Measurements from ENCODE around the gene EDA. TPM values are rescaled to one million over a fixed set of nuclear protein-coding genes. Genes with fewer than 3 reads are reported as not detected.
"Not testable (repeated sequence)": the region's sequence is repeated elsewhere in the genome, so short reads cannot be mapped to it uniquely, and the experiment has no call there.

The EDA gene
- total RNA-seq, 1 donor from 2014 or later = 6.8 TPM

DNA sequence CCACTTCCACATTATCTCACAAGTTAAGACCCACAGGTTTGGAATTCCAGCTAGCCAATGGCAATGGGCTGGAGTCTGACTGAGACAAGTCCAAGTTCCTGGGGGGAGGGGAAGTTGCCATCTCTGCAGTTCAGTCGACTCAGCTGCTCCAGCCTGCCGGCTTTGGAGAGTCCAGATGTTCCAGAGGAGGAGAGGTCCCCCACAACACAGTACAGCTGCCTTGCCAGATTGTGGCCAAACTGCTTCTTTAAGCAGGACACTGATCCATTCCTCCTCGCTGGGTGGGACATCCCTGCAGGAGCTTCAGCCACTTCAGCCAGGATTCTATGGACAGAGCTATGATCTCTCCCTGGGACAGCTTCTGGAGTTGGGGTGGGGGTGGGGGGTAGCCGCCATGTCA, 199.2 kb downstream of the EDA start:
- Histone ChIP-seq H3K79me2 (ENCODE audit: low read depth) (no peaks in the 10 kb centered on the region), H3K4me2 (no peak overlapping the region), H3K36me3 (no peaks in the 10 kb centered on the region), H3K4me1 (no peaks in the 10 kb centered on the region), H3K4me3 (no peak overlapping the region), H2AFZ (replicated peaks) (no peak overlapping the region), H4K20me1 (ENCODE audit: low read depth) (no peaks in the 10 kb centered on the region), H3K9me3 (ENCODE audit: low read depth) (peaks cover under 1% of the 10 kb centered on the region), H3K27ac (no peak overlapping the region), H3F3A (ENCODE audit: low read depth) (no peaks in the 10 kb centered on the region), H3K9ac (no peak overlapping the region), H3K27me3 (no peaks in the 10 kb centered on the region)
- Mint-ChIP-seq H3K4me3 (no peak overlapping the region), H3K9me3 (peaks cover 5% of the 10 kb centered on the region), H3K27me3 (ENCODE audit: insufficient read depth, low read depth) (no peaks in the 10 kb centered on the region), H3K36me3 (no peaks in the 10 kb centered on the region), H3K4me1 (no peaks in the 10 kb centered on the region), H3K27ac (no peak overlapping the region)
- TF ChIP-seq EZH2 (IDR thresholded peaks at IDR 0.05) (no peak), EZH2phosphoT487 (IDR thresholded peaks at IDR 0.05) (no peak), CTCF (IDR thresholded peaks at IDR 0.05) (no peak)
- no peak for DNase-seq (ENCODE audit: low spot score)

GRCh38 chrX:69815519-69815918, 199.6 kb downstream of the EDA start:
- no peak overlapping the region for H3K27ac Mint-ChIP-seq
- no peak overlapping the region for H3K4me3 Mint-ChIP-seq
- H3K36me3 ChIP-seq = no peaks in the 10 kb centered on the region

DNA sequence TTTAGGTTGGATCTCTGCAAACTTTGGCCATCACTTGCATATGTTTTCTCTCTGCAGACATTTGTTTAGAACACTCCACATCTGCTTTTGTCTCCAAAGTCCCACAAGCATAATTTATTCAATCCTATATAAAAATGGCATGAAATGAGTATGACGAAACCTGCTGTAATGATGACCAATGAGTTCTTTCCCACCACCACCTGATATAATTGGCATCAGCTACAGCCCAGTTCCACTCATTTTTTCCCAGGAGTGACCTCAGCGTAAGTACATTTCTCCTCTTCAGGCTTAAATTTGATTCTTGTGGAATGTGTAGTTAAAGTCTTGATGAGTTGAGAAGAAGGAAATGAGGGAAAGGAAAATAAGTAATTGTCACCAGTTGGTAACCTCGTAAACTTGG, 228.7 kb downstream of the EDA start:
- Mint-ChIP-seq H3K9me3 (peaks cover 3% of the 10 kb centered on the region), H3K36me3 (no peaks in the 10 kb centered on the region), H3K4me3 (no peak overlapping the region), H3K27ac (no peak overlapping the region), H3K27me3 (ENCODE audit: insufficient read depth, low read depth) (no peaks in the 10 kb centered on the region), H3K4me1 (no peaks in the 10 kb centered on the region)
- Histone ChIP-seq H3K36me3 (no peaks in the 10 kb centered on the region), H3K4me2 (no peak overlapping the region), H4K20me1 (ENCODE audit: low read depth) (no peaks in the 10 kb centered on the region), H3K4me1 (peaks cover 5% of the 10 kb centered on the region), H3K9ac (no peak overlapping the region), H2AFZ (replicated peaks) (no peak overlapping the region), H3F3A (ENCODE audit: low read depth) (no peaks in the 10 kb centered on the region), H3K4me3 (no peak overlapping the region), H3K27ac (no peak overlapping the region), H3K9me3 (ENCODE audit: low read depth) (no peaks in the 10 kb centered on the region), H3K79me2 (ENCODE audit: low read depth) (no peaks in the 10 kb centered on the region), H3K27me3 (no peaks in the 10 kb centered on the region)
- no peak for TF ChIP-seq EZH2phosphoT487 (IDR thresholded peaks at IDR 0.05)
- TF ChIP-seq EZH2 (IDR thresholded peaks at IDR 0.05) = no peak
- no peak for TF ChIP-seq CTCF (IDR thresholded peaks at IDR 0.05)
- DNase-seq (ENCODE audit: low spot score) = no peak

More at GRCh38 chrX:69815519-69815918, 199.6 kb downstream of the EDA start:
- no peak for DNase-seq (ENCODE audit: low spot score)
- no peaks in the 10 kb centered on the region for H3F3A ChIP-seq (ENCODE audit: low read depth)
- Mint-ChIP-seq H3K4me1 (no peaks in the 10 kb centered on the region), H3K27me3 (ENCODE audit: insufficient read depth, low read depth) (no peaks in the 10 kb centered on the region), H3K9me3 (peaks cover 5% of the 10 kb centered on the region), H3K36me3 (no peaks in the 10 kb centered on the region)
- H3K79me2 ChIP-seq (ENCODE audit: low read depth) = no peaks in the 10 kb centered on the region
- H3K4me3 ChIP-seq = no peak overlapping the region
- no peak for TF ChIP-seq CTCF (IDR thresholded peaks at IDR 0.05)
- no peak for TF ChIP-seq EZH2 (IDR thresholded peaks at IDR 0.05)
- no peak for TF ChIP-seq EZH2phosphoT487 (IDR thresholded peaks at IDR 0.05)
- H3K9ac ChIP-seq = no peak overlapping the region
- no peak overlapping the region for H2AFZ ChIP-seq (replicated peaks)
- H4K20me1 ChIP-seq (ENCODE audit: low read depth) = no peaks in the 10 kb centered on the region
- no peaks in the 10 kb centered on the region for H3K4me1 ChIP-seq
- H3K4me2 ChIP-seq = no peak overlapping the region
- no peak overlapping the region for H3K27ac ChIP-seq
- H3K27me3 ChIP-seq = no peaks in the 10 kb centered on the region
- peaks cover 5% of the 10 kb centered on the region for H3K9me3 ChIP-seq (ENCODE audit: low read depth)

- H2AFZ ChIP-seq (replicated peaks); H3K27ac ChIP-seq; H3K9me3 Mint-ChIP-seq; H3K4me3 Mint-ChIP-seq; H3F3A ChIP-seq (ENCODE audit: low read depth); H3K4me3 ChIP-seq; H3K4me2 ChIP-seq; H4K20me1 ChIP-seq (ENCODE audit: low read depth); H3K27me3 Mint-ChIP-seq (ENCODE audit: insufficient read depth, low read depth); H3K27ac Mint-ChIP-seq; H3K4me1 Mint-ChIP-seq; H3K9ac ChIP-seq; H3K4me1 ChIP-seq; DNase-seq (ENCODE audit: low spot score); H3K27me3 ChIP-seq; H3K79me2 ChIP-seq (ENCODE audit: low read depth); H3K36me3 Mint-ChIP-seq; H3K36me3 ChIP-seq: not testable (repeated sequence)
- peaks cover 16% of the 10 kb centered on the region for H3K9me3 ChIP-seq (ENCODE audit: low read depth)
Measured at GRCh38 chrX:69859999-69860398, 244.1 kb downstream of the EDA start.
